LoVo (cell line): ENCODE data around the gene ZBED6.
"Not testable (repeated sequence)": the region's sequence is repeated elsewhere in the genome, so short reads cannot be mapped to it uniquely, and the experiment has no call there.

Experiments
- DNase-seq: peaks from one replicate; pipeline ENCODE4 v3.0.0-alpha.2; 2016; ENCODE audit warnings: low spot score

ZBED6 gene

DNA sequence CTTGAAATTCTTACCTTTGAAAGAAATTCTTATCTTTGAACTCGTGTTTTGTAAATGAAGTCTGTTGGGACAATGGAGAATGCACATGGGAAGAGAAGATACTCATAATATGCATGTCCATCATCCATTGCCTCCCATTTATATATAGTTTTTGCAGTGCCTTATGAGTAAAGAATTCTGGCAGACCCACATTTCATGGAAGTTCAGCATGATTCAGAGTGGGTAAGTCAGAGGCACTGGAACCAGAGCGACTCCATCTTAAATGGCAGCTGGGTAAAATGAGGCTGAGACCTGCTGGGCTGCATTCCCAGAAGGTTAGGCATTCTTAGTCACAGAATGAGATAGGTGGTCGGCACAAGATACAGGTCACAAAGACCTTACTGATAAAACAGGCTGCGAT, 16.6 kb upstream of the ZBED6 start:
- DNase-seq: no peak

- no peak for DNase-seq
Observed at GRCh38 chr1:203781962-203782361, 13.5 kb upstream of the ZBED6 start.

DNA sequence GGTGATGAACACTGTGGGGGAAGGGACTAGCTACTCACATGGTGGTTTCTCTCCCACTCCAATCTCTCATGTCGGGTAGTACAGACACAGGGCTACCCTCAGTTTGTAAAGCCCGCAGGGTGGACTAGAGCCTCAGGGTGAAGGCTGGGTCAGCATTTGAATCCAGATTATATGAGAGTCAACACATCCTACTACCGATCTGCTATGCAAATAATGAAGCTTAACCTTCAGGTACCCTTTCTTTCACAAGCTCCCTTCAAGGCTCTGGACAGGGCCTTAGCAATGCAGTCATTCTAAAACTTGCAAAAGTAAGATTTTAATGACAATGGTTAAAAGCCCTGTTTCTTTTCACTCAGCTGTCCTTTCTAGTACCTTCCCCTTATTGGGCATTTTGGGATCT, 5.5 kb upstream of the ZBED6 start:
- no peak for DNase-seq

GRCh38 chr1:203791498-203791897, 3.9 kb upstream of the ZBED6 start:
- DNase-seq: no peak

DNA sequence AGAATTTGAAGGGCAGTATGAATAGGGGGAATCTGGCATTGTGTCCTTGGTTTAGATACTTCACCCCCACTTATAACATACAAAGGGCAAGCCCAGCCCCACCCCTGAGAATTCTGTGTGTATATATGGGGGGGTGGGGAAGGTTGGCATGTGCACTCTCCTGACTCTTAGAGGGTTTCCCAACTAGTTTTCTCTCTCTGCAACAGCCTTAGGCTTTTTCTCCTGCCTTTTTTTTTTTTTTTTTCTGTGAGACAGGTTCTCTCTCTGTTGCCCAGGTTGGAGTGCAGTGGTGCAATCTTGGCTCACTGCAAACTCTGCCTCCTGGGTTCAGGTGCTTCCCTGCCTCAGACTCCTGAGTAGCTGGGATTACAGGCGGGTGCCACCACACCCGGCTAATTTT, 2.9 kb upstream of the ZBED6 start:
- DNase-seq: no peak

DNA sequence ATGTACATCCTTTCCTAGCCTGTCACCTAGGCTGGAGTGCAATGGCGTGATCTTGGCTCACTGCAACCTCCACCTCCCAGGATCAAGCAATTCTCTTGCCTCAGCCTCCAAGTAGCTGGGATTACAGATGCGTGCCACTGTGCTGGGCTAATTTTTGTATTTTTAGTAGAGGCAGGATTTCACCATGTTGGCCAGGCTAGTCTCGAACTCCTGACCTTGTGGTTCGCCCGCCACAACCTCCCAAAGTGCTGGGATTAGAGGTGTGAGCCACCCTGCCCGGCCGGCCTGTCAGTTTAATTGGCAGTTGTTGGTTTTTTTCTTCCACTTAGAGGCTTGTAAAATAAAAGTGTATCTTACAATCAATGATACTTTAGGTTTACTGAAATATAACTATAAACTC, 1.9 kb upstream of the ZBED6 start:
- DNase-seq: not testable (repeated sequence)

GRCh38 chr1:203794764-203795440, 521 bp upstream of the ZBED6 start:
- DNase-seq: no peak

DNA sequence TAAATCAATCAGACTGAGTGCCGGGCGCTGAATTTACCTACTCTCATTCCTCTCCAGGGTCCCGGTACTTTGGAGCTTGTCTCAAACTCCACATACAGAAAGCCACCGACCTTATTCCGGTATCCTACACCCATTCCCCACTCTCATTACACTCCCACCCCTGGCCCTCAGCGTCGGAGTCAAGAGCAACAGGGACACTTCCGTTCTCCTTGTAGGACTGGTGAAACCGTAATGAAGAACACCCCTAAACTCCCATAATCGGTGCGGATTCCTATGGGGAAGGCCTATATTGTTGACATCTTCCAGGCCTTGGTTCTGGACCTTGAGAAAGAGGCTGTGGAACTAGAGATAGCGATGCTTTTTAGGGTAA, 798 bp downstream of the ZBED6 start:
- no peak for DNase-seq

DNA sequence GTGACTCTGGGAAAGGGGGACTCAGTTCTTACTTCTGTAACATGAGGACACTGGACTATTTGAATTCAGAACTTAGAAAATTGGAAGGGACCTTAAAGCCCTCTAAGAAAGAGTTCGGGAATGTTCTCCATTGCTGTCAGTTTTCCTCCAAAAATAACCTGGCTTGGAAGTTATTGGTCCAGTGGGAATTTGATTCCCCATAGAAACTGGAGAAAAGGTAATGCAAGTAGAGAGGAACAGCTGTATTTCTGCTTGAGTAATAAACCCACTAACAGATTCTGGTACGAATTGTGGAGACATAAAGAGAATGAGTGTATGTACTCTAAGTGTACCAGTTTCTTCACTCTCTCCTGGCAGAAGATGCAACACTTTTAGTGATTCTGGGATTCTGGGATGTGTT, 1.8 kb downstream of the ZBED6 start:
- DNase-seq: no peak

- no peak for DNase-seq
Observed at GRCh38 chr1:203797948-203798655, 2.7 kb downstream of the ZBED6 start.

GRCh38 chr1:203799157-203799556, 3.7 kb downstream of the ZBED6 start:
- DNase-seq: no peak

GRCh38 chr1:203799971-203800370, 4.5 kb downstream of the ZBED6 start:
- DNase-seq: no peak

DNA sequence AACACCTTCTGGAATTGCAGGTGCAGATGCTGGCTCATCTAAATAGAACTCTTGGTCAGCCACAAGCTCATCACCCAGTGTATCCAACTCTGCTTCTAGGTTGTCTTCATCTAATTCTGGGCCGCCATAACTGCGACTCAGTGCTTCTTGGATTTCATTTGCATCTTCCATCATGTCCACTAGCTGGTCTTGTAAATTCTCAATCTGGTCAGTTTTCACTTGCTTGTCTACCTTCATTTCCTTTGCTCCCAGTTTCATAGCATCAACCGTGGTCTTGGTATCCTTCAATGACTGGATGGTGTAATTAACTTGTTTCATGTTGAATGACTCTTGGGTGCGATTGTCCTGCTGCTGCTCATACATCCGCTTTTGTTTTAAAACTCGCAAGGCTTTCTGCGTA, 10.3 kb downstream of the ZBED6 start:
- DNase-seq: no peak

DNA sequence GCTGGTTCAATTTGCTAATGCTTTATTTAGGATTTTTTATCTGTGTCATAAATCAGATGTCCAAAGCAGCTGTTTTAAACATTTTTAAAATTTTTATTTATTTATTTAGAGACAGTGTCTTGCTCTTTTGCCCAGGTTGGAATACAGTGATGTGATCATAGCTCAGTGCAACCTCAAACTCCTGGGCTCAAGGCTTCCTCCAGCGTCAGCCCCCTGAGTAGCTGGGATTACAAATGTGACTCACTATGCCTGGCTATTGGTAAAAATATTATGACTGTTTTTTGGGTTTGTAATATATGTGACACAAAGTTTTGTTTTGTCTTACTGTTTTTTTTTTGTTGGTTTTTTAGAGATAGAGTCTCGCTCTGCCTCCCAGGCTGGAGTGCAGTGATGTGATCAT, 11.8 kb downstream of the ZBED6 start:
- no peak for DNase-seq

DNA sequence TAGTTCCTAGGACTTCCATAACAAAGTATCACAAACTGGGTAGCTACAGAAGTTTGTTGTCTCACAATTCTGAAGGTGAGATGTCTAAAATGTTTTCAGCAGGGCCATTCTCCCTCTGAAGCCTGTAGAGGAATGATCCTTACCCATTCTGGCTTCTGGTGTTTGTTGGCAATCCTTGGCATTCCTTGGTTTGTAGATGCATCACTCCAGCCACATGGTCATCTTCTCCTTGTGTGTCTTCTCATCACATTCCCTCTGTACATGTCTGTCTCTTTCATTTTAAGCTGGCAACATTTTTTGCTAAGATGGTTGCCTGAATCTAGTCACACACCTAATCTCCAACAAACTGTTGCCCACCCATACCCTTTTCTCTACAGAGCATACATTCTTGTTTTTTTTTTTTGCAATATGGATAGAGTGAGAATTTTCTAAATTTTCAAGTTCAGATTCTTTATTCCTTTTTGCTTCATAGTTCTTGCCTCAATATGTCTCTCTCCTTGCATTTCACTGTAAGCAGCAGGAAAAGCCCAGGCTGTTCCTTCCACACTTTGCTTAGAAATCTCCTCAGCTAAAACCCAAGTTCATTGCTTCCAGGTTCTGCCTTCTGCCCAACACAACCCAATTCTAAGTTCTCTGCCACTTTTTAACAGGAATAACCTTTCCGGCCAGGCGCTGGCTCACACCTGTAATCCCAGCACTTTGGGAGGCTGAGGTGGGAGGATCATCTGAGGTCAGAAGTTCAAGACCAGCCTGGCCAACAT, 18.3 kb downstream of the ZBED6 start:
- DNase-seq: no peak

- DNase-seq: no peak
Observed at GRCh38 chr1:203818399-203818798, 23.0 kb downstream of the ZBED6 start.

GRCh38 chr1:203823306-203823705, 27.9 kb downstream of the ZBED6 start:
- no peak for DNase-seq

DNA sequence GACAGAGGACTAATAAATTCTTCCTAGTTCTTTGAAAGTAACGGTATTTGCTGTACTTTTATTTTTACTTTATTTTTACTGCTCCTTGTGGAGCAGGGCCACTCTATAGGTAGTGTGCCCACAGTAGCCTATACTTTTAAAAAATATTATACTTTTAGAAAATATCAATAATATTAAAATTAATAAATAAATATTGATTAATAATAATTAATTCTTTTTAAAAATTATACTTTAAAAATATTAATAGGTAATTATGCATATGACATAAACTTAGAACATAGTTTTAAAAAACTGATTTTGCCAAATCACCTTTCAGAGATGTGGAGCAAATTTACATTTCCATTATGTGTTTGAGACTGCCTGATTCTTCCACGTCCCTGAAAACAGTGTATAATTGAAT, 30.8 kb downstream of the ZBED6 start:
- no peak for DNase-seq

- DNase-seq: no peak
Observed at GRCh38 chr1:203828002-203828401, 32.6 kb downstream of the ZBED6 start.

DNA sequence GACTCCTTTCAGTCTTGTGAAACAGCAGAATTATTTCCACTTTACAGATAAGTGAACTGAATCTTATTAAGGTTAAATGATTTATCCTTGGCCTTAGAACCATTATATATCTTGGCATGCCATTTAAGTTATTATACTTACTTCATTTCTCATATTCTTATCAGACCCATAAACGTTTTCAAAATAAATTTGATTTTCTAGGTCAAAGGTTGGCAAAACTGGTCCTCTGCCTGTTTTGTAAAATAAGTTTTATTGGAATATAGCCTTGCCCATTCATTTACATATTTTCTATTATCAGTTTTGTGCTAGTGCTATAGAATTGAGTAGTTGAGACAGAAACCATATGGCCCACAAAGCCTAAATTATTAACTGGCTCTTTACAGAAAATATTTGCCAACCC, 33.1 kb downstream of the ZBED6 start:
- DNase-seq: no peak

DNA sequence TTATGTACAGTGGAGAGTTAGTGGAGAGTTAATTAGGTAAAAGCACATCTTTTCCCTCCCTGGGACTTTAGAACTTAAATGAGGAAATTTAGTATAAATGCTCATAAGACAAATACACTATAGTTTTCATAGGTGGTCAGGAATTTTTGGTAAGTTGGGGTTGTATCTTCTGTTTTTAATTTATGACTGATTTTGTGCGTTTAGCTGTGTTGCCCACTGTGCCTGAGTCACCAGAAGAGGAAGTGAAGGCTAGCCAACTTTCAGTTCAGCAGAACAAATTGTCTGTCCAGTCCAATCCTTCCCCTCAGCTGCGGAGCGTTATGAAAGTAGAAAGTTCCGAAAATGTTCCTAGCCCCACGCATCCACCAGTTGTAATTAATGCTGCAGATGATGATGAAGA, 33.8 kb downstream of the ZBED6 start:
- DNase-seq: not testable (repeated sequence)

GRCh38 chr1:203835476-203835875, 40.1 kb downstream of the ZBED6 start:
- no peak for DNase-seq

DNA sequence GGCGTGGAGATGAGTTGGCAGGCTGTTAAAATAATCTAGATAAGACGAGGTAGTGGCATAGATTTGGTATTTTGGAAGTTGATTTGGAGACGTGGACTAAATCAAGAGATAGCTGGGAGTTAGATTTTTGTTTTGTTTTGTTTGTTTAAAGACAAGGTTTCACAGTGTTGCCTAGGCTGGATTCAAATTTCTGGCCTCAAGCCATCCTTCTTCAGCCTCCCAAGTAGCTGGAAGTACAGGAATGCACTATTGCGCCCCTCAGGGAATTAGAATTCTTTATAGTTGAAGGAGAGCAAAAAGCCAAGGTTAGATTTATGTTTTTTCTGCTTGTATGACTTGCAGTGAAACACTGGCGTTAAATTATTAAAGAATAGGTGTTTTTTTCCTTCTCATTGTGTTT, 43.7 kb downstream of the ZBED6 start:
- no peak for DNase-seq
